Glomerular endothelial cell (primary cell): ENCODE results near the gene HSPG2. TPM values are rescaled to one million over a fixed set of nuclear protein-coding genes. Genes with fewer than 3 reads are reported as not detected.

Experiments used
- DNase-seq: peaks from one replicate; pipeline ENCODE4 v3.0.0-alpha.2; 2011; ENCODE audit warnings: low read depth, low spot score; ENCODE audit errors: extremely low read depth
- total RNA-seq: library from RNA; depleted of rRNA; stranded (reverse); fragments of >200 nt; gene quantifications from 2 replicates; pipeline ENCODE4 v1.2.3, GENCODE V29; 2015

The HSPG2 gene
- total RNA-seq, 1 donor from 2014 or later, result 3,652 TPM

DNA sequence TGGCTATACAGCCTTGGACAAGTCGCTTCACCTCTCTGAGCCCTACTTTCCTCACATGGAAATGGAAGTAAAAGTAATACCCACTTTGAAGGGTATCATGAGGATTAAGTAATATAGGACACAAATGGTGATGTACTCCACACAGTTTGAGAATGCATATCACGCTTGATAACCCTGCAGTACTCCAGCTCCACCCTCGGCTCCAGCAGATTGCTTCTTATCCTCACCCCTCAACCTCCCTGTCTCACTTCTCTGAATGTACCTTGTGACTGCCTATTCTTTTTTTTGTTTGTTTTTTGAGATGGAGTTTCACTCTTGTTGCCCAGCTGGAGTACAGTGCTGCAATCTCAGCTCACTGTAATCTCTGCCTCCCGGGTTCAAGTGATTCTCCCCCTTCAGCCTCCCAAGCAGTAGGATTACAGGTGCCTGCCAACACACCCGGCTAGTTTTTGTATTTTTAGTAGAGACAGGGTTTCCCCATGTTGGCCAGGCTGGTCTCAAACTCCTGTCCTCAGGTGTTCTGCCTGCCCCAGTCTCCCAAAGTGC, 69.6 kb downstream of the HSPG2 start:
- no peak for DNase-seq

GRCh38 chr1:21866707-21867043, 70.4 kb downstream of the HSPG2 start:
- DNase-seq, result no peak

DNA sequence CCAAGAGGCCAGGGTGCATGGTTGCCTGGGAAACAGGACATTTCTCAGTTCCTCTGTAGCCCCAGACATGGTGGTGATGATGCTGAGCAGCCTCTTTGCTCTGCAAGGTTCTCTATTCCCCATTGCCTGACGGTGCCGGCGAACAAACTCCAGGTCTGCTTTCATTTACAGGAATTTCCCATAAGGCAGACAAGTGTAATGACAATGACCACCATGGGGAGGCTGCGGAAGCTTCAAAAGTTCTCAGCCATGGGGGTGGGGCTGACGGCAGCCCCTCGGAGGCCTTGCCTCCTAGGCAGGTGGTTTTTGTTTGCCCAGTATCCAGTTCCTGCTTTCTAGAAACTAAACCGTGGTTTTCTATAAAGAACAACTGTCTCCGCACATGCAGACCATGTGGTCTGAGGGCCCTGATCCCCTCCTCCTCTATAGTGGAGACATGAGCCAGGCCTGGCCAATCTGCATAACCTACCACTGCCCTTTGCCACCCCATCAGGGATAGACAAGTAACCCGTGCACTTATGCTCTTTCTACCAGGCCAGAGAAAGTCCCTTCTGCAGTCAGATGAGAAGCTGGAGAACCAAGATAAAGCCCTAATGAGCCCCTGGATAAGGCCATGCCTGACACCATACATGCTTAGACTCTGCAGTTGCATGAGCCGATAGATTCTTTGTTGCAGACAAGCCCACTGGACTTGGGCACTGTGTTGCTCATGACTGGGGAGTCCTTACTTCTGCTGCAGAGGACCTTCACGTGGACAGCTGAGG, 71.0 kb downstream of the HSPG2 start:
- no peak for DNase-seq

DNA sequence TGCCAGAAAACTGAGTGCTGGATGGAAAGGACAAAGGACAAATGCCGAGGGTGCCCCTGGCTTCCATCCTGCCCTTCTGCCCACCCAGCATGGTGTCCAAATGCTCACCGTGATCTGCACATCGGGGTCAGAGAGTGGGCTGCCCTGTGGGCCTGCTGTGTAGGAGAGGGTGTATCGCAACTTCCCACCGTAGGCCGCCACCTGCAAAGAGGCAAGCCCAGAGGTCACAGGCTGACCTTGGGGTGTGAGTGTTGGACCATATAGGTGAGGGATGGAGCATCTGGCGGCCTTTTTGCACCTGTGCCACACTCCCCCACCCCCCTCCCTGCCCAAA, 71.5 kb downstream of the HSPG2 start:
- DNase-seq, result no peak

GRCh38 chr1:21864730-21865129, 72.4 kb downstream of the HSPG2 start:
- no peak for DNase-seq

- no peak for DNase-seq
Observed at GRCh38 chr1:21863981-21864380, 73.1 kb downstream of the HSPG2 start.

DNA sequence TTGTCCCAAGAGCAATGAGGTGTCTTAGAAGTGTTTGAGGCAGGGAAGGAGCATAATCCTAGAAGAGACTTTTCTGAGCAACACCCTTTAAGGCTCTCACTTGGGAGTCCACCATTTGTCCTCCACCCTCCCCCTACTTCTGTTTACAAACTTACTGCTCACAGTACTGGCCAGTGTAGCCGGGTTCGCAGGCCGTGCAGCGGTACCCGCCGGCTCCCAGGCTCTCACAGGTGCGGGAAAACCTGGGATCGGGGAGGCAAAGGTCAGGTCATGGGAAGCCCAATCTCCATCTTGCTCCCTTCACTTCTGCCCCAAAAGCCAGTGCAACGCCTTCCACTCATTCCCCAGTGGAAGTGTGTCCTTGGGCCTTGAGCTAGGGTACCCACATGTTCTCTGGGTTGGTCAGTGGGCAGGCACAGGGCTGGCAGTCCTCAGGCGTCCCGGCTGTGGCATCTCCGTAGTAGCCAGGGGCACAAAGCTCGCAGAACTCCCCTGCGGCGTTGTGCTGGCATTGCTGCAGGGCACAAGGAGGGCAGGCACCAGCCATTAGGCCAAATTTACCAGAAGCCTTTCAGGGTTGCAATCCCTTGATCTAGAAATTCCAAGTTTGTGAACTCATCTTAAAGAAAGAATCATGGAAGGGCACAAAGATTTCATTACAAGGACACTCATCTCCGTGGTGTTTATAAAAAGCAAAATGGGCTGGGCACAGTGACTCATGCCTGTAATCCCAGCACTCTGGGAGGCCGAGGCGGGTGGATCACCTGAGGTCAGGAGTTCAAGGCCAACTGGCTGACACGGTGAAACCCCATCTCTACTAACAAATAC, 75.3 kb downstream of the HSPG2 start:
- DNase-seq, result no peak

DNA sequence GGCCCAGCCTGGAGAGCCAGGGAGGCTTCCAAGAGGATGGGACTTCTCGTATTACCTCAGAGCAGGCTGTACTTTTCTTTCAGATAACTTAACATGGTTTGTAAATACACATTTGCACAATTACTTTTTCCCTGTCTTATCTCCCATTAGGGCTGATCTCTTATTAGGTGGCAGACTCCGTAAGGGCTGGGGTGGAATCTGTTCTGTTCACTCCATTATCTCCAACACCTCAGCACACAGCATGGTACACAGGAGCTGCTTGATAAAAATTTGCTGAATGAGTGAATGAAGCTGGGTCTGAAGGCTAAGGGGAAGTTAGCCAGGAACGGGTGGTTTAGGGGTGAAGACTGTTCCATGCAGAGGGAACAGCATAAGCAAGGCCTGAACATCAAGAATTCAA, 76.1 kb downstream of the HSPG2 start:
- DNase-seq, result no peak

- DNase-seq, result no peak
Observed at GRCh38 chr1:21859669-21860179, 77.4 kb downstream of the HSPG2 start.

DNA sequence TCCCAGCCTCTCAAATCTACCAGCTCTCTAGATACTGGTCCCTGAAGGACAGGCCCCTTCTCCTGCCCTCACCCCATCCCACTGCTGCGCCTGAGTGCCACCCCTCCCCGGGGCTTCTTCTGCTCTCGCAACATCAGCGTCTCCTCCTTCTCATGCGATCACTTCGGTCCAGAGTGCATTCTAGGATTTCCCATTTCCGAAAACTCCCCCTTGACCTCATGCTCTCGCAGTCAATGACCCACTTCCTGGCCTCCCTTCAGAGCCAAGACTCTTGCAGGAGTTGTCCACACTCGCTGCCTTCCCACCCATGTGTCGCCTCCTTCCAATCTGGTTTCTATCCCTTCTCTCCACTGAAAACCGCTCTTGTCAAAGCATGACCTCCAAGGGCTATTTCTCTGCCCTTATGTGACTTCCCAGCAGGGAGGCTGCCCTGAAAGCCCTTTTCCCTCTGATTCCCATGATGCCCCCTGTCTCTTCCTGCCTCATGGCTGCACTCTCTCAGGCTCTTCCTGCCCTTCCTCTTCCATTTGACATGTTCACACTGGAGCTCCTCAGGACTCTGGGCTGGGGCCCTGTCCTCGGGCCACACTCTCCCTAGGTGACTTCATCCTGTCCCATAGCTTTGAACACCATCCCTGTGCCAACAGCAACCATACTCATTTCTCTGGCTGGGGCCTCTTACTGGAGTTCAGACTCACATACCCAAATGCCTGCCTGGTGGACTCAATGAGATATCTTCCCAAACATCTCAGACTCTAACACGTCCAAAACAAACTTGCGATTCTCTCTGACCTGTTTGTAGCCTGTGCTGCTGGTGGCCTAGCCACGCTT, 79.1 kb downstream of the HSPG2 start:
- no peak for DNase-seq

- no peak for DNase-seq
Observed at GRCh38 chr1:21857142-21857839, 79.8 kb downstream of the HSPG2 start.

DNA sequence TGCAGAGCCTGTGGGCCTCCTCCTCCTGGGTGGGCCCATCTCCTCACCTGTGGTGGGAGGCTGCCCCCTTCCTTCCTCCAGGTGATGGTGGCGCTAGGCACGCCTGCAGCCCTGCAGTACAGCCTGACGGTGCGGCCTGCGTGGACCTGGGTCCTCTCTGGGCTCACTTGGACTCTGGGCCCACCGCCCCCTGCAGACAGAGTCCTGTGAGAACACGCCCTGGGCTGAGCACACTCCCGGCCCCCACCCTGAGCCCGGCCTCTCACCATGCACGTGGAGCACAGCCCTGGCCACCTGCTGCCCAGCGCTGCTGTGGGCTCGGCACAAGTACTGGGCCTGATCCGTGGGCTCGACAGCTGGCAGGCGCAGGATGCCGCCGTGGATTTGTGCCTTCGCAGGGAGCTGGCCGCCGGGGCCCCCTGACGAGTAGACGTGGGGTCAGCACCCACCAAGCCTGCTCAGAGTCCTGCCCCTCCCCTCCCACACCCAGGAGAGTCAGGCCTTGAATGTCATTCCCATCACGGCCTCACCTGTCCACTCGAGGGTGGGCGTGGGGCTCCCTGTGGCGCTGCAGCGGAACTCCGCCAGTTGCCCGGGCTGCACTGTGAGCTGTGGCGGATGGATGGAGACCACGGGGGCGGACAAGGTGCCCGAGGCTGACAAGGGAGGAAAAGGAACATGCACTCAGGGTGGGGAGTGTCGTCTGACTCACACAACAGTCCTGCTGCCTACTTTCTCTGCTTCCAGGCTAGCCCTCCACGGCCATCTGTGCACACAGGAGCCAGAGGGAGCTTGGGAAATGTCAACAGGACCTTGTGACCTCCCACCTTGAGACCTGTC, 81.6 kb downstream of the HSPG2 start:
- DNase-seq, result no peak

DNA sequence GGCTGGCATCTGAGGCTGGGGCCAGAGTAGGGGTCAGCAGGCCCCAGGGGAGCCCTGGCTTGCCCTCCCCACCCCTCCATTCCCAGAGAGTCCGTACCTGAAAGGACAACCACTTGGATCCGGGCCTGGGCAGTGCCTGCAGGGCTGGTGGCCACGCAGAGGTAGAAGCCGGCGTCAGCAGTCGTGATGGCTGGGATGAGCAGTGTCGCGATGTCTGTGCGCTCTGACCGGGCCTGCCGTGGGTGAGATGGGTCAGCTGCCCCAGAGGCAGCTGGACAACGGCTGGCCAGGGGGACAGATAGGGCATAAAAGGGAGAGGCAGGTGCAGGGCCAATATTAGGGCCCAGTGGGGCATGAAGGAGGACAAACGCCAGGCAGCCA, 82.4 kb downstream of the HSPG2 start:
- DNase-seq, result no peak

DNA sequence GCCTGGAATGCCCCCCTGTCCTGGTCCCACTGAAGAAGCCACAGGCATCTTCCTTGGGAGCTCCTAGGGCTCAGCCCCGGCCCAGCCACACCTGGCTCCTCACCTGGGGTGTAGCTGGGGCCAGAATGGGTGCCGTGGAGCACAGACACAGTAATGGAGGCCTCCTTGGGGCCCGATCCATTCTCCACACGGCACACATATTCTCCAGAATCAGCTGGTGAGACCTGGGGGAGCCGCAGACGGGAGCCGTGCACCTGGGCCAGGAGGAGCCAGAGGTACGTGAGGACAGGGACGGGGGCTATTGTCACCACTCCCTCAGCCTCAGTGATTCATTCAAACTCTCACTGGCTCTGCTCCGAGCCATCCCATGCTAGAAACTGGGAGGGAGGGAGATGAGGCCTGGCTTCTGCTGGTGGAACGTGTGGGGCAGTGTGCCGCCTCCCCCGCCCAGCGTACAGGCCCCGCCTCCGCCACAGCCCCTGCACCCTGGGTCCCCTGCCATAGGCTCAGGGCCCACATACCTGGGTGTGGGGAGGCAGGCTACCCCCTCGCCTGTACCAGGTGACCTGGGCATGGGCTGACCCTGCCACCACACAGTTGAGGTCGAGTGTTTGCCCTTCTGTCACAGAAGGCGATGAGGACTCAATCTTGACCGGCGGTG, 82.9 kb downstream of the HSPG2 start:
- no peak for DNase-seq

DNA sequence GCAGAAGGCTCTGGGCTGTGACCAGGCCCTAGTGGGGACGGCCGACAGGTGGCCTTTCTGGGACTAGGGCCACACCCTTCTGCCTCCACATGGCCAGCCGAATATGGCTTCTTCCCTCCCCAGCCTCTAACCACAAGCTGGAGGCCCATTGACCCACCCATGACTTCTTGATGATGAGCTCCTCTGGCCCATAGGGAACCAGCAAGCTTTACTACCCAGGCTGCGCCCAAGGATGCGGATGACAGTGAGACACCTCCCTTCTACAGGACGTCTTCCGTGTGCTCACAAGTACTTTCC, 84.0 kb downstream of the HSPG2 start:
- DNase-seq, result no peak

GRCh38 chr1:21852282-21853130, 84.6 kb downstream of the HSPG2 start:
- DNase-seq, result no peak

DNA sequence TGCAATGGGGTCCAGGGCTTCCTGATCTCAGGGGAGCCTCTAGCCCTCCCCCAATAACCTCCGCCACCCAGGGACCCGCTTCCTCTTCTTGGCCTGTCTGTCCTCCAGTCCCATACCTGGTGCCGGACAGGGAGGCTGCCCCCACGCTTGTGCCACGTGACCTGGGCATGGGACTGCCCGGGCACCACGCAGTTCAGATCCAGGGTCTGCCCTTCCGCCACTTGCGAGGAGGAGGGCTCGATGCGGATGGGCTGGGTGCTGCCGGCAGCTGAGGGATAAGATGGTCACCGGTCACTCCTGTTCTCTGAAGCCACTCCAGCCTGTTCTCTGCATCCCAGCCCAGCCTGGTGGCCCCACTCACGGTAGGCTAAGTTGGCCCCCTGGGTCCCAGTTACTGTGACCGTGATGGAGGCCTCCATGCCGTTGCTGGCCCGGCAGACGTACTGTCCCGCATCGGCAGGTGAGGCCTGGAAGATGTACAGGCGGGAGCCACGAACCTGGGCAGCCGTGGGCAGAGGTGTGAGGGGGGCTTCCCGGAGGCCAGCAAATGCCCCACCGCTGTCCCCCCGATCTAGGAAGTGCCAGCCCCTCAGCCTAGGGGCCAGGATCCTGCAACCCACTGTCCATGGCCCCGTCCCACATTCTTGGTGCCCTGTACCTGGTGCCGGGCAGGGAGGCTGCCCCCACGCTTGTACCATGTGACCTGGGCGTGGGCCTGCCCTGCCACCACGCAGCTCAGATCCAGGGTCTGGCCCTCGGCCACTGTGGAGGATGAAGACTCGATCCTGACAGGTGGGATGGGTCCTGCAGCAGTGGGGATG, 85.5 kb downstream of the HSPG2 start:
- DNase-seq, result no peak
